HEK293T (cell line): ENCODE data around the gene ABHD17A.
A peak's percentile ranks its signal among the peaks of the same experiment; 100 is the strongest.

Source experiments
- CTCF ChIA-PET: fragments of 350-600 bp; formaldehyde crosslinking; extraction: SDS; loops from one replicate; lab custom pipeline; 2021; ENCODE audit warnings: antibody characterized with exemption, inconsistent platforms; lab: Yijun Ruan, JAX
- POLR2A ChIA-PET: fragments of 350-600 bp; formaldehyde crosslinking; extraction: SDS; loops from one replicate; lab custom pipeline; 2020; ENCODE audit warnings: antibody characterized with exemption, inconsistent platforms; lab: Yijun Ruan, JAX
- DNase-seq: peaks from one replicate; pipeline ENCODE4 v3.0.0; 2012; ENCODE audit warnings: mixed read lengths; ENCODE audit errors: extremely low spot score
- ARNT ChIP-seq: fragments of 450-650 bp; IDR thresholded peaks from 2 replicates; pipeline ENCODE4 v1.6.1; 2017; ENCODE audit warnings: mild to moderate bottlenecking
- BHLHE40 ChIP-seq: fragments of 450-650 bp; IDR thresholded peaks from 2 replicates; pipeline ENCODE4 v1.6.1; 2016; ENCODE audit warnings: mild to moderate bottlenecking, moderate library complexity, borderline replicate concordance
- CTBP1 ChIP-seq: fragments of 450-650 bp; IDR thresholded peaks from 2 replicates; pipeline ENCODE4 v1.6.1; 2016; ENCODE audit warnings: borderline replicate concordance
- ELF4 ChIP-seq: fragments of 450-650 bp; IDR thresholded peaks from 2 replicates; pipeline ENCODE4 v1.6.1; 2017; ENCODE audit warnings: antibody characterized with exemption
- FOXA1 ChIP-seq: fragments of 450-650 bp; IDR thresholded peaks from 2 replicates; pipeline ENCODE4 v1.6.1; 2016; ENCODE audit warnings: mild to moderate bottlenecking
- FOXK2 ChIP-seq: fragments of 450-650 bp; IDR thresholded peaks from 2 replicates; pipeline ENCODE4 v1.6.1; 2016; ENCODE audit warnings: mild to moderate bottlenecking
- FOXM1 ChIP-seq: fragments of 450-650 bp; IDR thresholded peaks from 2 replicates; pipeline ENCODE4 v1.6.1; 2017; ENCODE audit warnings: mild to moderate bottlenecking, borderline replicate concordance
- HDGF ChIP-seq: fragments of 450-650 bp; IDR thresholded peaks from 2 replicates; pipeline ENCODE4 v1.6.1; 2017; ENCODE audit warnings: antibody characterized with exemption, borderline replicate concordance
- L3MBTL2 ChIP-seq: fragments of 450-650 bp; conservative IDR thresholded peaks from 2 replicates; pipeline ENCODE4 v1.6.1; 2016; ENCODE audit warnings: mild to moderate bottlenecking
- LEF1 ChIP-seq: fragments of 450-650 bp; IDR thresholded peaks from 2 replicates; pipeline ENCODE4 v1.6.1; 2017; ENCODE audit warnings: mild to moderate bottlenecking, borderline replicate concordance
- NFRKB ChIP-seq: fragments of 450-650 bp; IDR thresholded peaks from 2 replicates; pipeline ENCODE4 v1.6.1; 2016; ENCODE audit warnings: mild to moderate bottlenecking, moderate library complexity
- PKNOX1 ChIP-seq: fragments of 450-650 bp; IDR thresholded peaks from 2 replicates; pipeline ENCODE4 v1.6.1; 2016
- SP1 ChIP-seq: fragments of 450-650 bp; IDR thresholded peaks from 2 replicates; pipeline ENCODE4 v1.6.1; 2017
- SUZ12 ChIP-seq: fragments of 450-650 bp; IDR thresholded peaks from 2 replicates; pipeline ENCODE4 v1.6.1; 2016; ENCODE audit warnings: mild to moderate bottlenecking
- TARDBP ChIP-seq: fragments of 450-650 bp; IDR thresholded peaks from 2 replicates; pipeline ENCODE4 v1.6.1; 2016
- ZNF384 ChIP-seq: fragments of 450-650 bp; IDR thresholded peaks from 2 replicates; pipeline ENCODE4 v1.6.1; 2016

Gene ABHD17A

GRCh38 chr19:1908364-1908678 lies 23.0 kb upstream of the ABHD17A start:
- TF ChIP-seq BHLHE40 (no peak), ZNF384 (no peak), HDGF (no peak), TARDBP (no peak), PKNOX1 (no peak), LEF1 (no peak), ARNT (no peak), ELF4 (no peak)
- POLR2A ChIA-PET = no interaction called here
- DNase-seq = no peak
- CTCF ChIA-PET = no interaction called here

GRCh38 chr19:1907563-1908363 lies 22.5 kb upstream of the ABHD17A start:
- POLR2A ChIA-PET = interaction anchor here (1.4 kb wide), 1 partner anchor 11 kb away, joined by 3 read pairs; no protein-coding TSS in a partner anchor
- TF ChIP-seq FOXA1 (no peak), LEF1 (no peak), ELF4 (no peak), FOXK2 (no peak), ARNT (no peak), SP1 (no peak), TARDBP (no peak), PKNOX1 (no peak), HDGF (no peak), NFRKB (no peak), FOXM1 (no peak), CTBP1 (no peak), BHLHE40 (no peak), ZNF384 (no peak), L3MBTL2 (no peak), SUZ12 (no peak)
- no peak for DNase-seq
- CTCF ChIA-PET = no interaction called here

GRCh38 chr19:1906985-1907562 lies 21.8 kb upstream of the ABHD17A start:
- ChIA-PET POLR2A (interaction anchor here (1.4 kb wide), 1 partner anchor 12 kb away, joined by 3 read pairs; no protein-coding TSS in a partner anchor), CTCF (no interaction called here)
- no peak for DNase-seq
- TF ChIP-seq FOXA1 = no peak
- no peak for TF ChIP-seq HDGF
- no peak for TF ChIP-seq ARNT
- TF ChIP-seq ELF4 = no peak
- TF ChIP-seq TARDBP = no peak
- no peak for TF ChIP-seq SP1
- TF ChIP-seq FOXM1 = no peak
- TF ChIP-seq BHLHE40 = no peak
- TF ChIP-seq NFRKB = no peak
- TF ChIP-seq LEF1 = no peak
- TF ChIP-seq FOXK2 = no peak
- TF ChIP-seq ZNF384 = no peak
- no peak for TF ChIP-seq SUZ12
- no peak for TF ChIP-seq CTBP1
- no peak for TF ChIP-seq L3MBTL2
- TF ChIP-seq PKNOX1 = no peak

- POLR2A ChIA-PET = interaction anchor here (0.7 to 1.9 kb wide), 8 partner anchors 8 to 30 kb away, joined by 3 to 9 read pairs (median 4); partner anchors contain the start of gene ABHD17A
- CTCF ChIA-PET = no interaction called here
- TF ChIP-seq FOXK2 = no peak
- TF ChIP-seq LEF1 = no peak
- no peak for TF ChIP-seq ELF4
- TF ChIP-seq HDGF = no peak
- TF ChIP-seq ZNF384 = no peak
- TF ChIP-seq CTBP1 = no peak
- TF ChIP-seq NFRKB = no peak
- no peak; the same call in 1 of the 2 replicates for TF ChIP-seq L3MBTL2
- TF ChIP-seq TARDBP = no peak
- TF ChIP-seq SP1 = no peak
- no peak for TF ChIP-seq FOXA1
- no peak for TF ChIP-seq ARNT
- TF ChIP-seq BHLHE40 = no peak
- no peak for TF ChIP-seq SUZ12
- TF ChIP-seq FOXM1 = no peak
- TF ChIP-seq PKNOX1 = no peak
- DNase-seq = no peak
These were observed 20.6 kb upstream of the ABHD17A start for GRCh38 chr19:1905863-1906375.

GRCh38 chr19:1905110-1905862 lies 20.0 kb upstream of the ABHD17A start, which contains the start of the genes ADAT3 and SCAMP4:
Gene ADAT3, plus strand, starts transcription at chr19:1905399. Its CDS starts 6,649 bp downstream, at chr19:1912048.
Gene SCAMP4, plus strand, starts transcription at chr19:1905399. Its CDS starts 9,621 bp downstream, at chr19:1915020.
- ChIA-PET CTCF (interaction anchor here (1.0 to 1.2 kb wide), 2 partner anchors 40 to 79 kb away, joined by 4 read pairs; no protein-coding TSS in a partner anchor), POLR2A (interaction anchor here (0.7 to 1.9 kb wide), 9 partner anchors 8 to 29 kb away, joined by 3 to 9 read pairs (median 4); partner anchors contain the start of gene ABHD17A)
- peak; percentile 97 for DNase-seq
- TF ChIP-seq ARNT (no peak), FOXA1 (no peak), HDGF (peak; percentile 64; the same call in 1 of the 2 replicates), PKNOX1 (no peak), SUZ12 (no peak), FOXM1 (no peak), TARDBP (no peak), NFRKB (no peak), SP1 (no peak), ZNF384 (no peak), L3MBTL2 (peak; percentile 8; the same call in 1 of the 2 replicates), CTBP1 (no peak)
